IPS-18a (cell line): ENCODE data around the gene NDUFA6.
"Not testable (repeated sequence)": the region's sequence is repeated elsewhere in the genome, so short reads cannot be mapped to it uniquely, and the experiment has no call there.

Experiments
- H3K27ac ChIP-seq: one replicate; pipeline ENCODE4 v1.5.1; 2013; ENCODE audit warnings: low read length
- H3K27me3 ChIP-seq: one replicate; pipeline ENCODE4 v1.6.1; 2013; ENCODE audit warnings: mild to moderate bottlenecking, low read length; ENCODE audit not compliant: control insufficient read depth, insufficient read depth
- H3K36me3 ChIP-seq: one replicate; pipeline ENCODE4 v1.6.1; 2013; ENCODE audit warnings: low read depth, low read length; ENCODE audit not compliant: control insufficient read depth
- H3K4me1 ChIP-seq: one replicate; pipeline ENCODE4 v1.6.1; 2013; ENCODE audit warnings: low read depth, low read length; ENCODE audit not compliant: control insufficient read depth
- H3K4me3 ChIP-seq: one replicate; pipeline ENCODE4 v1.5.1; 2013; ENCODE audit warnings: low read length
- H3K9ac ChIP-seq: one replicate; pipeline ENCODE4 v1.6.1; 2013; ENCODE audit warnings: mild to moderate bottlenecking, low read length, moderate library complexity
- H3K9me3 ChIP-seq: one replicate; pipeline ENCODE4 v1.6.1; 2013; ENCODE audit warnings: low read depth, low read length; ENCODE audit not compliant: control insufficient read depth

Gene NDUFA6

DNA sequence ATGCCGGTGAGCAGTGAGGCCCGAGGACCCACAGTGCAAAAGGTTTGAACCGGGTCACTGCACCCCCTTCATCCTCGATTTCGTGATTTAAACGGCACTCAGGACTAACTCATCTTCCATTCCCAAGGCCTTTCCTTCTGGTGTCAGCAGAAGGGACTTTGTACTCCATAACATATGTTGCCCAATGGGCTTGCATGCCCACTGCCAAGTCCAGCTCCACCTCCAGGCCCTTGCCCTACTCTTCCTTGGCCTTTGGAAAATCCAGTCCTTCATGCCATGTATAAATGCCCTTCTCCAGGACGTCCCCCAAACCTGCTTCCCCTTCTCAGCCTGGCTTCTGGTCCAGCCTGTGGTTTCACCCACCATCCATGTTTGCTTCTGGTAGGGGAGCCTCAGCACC, 39.6 kb upstream of the NDUFA6 start:
- H3K4me1 ChIP-seq, H3K9me3 ChIP-seq, H3K9ac ChIP-seq, H3K4me3 ChIP-seq, H3K27ac ChIP-seq, H3K36me3 ChIP-seq, H3K27me3 ChIP-seq: not testable (repeated sequence)

DNA sequence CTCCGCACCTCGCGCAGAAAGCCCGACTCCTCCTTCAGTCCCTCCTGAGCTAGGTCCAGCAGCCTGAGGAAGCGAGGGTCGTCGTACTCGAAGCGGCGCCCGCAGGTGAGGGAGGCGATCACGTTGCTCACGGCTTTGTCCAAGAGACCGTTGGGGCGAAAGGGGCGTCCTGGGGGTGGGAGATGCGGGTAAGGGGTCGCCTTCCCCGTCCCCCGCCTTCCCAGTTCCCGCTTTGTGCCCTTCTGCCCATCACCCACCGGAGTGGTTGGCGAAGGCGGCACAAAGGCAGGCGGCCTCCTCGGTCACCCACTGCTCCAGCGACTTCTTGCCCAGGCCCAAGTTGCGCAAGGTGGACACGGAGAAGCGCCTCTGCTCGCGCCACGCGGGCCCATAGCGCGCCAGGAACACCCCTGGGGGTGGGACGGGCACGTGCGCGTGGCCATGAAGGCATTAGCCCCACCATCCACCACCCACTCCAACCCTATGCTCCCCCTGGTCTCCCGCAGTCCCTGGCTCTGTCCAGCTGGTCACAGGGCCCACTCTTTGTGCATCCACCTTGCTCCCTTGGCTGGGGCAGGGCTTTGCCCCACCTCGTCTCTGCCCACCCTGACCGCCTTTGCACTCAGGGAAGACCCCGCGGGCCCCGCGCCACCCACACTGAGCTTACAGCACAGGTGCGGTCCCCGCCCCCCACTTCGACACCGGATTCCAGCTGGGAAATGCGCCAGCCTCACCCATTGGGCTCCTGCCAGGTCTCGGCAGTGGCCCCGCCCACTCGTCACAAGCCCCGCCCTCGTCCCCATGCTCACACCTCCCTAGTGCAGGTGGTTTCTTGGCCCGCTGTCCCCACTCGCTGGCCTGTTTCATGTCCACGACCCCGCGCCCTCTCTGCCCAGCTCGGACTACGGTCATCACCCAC, 38.5 kb upstream of the NDUFA6 start:
- H3K27me3 ChIP-seq = not testable (repeated sequence)

DNA sequence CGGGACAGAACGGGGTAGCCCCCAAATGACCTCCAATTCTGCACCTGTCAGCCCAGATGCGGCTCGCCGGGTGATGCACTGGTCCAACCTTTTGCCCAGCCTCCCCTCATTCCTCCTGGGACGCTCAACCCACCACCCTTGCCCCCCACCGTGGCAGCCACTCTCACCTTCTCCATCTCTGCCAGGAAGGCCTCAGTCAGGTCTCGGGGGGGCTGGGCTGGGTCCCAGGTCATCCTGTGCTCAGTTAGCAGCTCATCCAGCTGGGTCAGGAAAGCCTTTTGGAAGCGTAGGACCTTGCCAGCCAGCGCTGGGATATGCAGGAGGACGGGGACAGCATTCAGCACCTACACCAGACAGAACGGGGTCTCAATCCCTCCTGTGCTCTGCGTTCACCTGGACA, 37.4 kb upstream of the NDUFA6 start:
- not testable (repeated sequence) for H3K4me1 ChIP-seq, H3K9ac ChIP-seq, H3K4me3 ChIP-seq, H3K27ac ChIP-seq, H3K27me3 ChIP-seq, H3K9me3 ChIP-seq, H3K36me3 ChIP-seq

More for the DNA sequence above, 38.5 kb upstream of the NDUFA6 start:
- H3K9ac ChIP-seq, H3K27ac ChIP-seq, H3K36me3 ChIP-seq, H3K4me3 ChIP-seq, H3K9me3 ChIP-seq, H3K4me1 ChIP-seq: not testable (repeated sequence)

DNA sequence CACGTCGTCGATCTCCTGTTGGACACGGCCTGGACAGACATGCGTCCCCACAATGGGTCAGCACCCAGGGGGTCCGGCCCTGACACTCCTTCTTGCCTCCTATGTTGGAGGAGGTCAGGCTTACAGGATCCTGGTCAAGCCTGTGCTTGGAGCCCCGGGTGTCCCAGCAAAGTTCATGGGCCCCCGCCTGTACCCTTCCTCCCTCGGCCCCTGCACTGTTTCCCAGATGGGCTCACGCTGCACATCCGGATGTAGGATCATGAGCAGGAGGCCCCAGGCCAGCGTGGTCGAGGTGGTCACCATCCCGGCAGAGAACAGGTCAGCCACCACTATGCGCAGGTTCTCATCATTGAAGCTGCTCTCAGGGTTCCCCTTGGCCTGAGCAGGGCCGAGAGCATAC, 37.0 kb upstream of the NDUFA6 start:
- Histone ChIP-seq H3K9ac (no peak overlapping the region), H3K4me3 (no peak overlapping the region), H3K36me3 (no peaks in the 10 kb centered on the region), H3K27me3 (no peaks in the 10 kb centered on the region), H3K27ac (no peak overlapping the region), H3K4me1 (no peaks in the 10 kb centered on the region), H3K9me3 (no peaks in the 10 kb centered on the region)

DNA sequence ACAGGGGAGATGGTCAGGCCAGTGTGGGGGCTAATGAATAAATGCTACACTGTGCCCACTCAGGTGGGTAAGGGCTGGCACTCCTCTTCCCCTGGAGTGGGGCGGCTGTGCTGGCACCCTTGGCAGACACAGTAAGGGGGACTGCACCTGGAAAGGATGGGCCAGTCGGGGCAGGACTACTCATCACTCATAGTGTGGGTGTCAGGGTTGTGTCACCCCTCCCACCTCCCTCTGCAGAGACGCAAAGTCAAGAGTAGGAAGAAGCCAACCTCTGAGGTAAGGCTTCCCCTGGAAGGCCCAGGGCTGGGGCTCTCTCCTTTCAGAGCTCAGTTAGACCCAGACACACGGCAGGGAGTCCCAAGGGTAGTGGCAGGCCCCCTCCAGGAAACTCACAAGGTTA, 33.0 kb upstream of the NDUFA6 start:
- H3K4me3 ChIP-seq, H3K9ac ChIP-seq, H3K4me1 ChIP-seq: not testable (repeated sequence)

DNA sequence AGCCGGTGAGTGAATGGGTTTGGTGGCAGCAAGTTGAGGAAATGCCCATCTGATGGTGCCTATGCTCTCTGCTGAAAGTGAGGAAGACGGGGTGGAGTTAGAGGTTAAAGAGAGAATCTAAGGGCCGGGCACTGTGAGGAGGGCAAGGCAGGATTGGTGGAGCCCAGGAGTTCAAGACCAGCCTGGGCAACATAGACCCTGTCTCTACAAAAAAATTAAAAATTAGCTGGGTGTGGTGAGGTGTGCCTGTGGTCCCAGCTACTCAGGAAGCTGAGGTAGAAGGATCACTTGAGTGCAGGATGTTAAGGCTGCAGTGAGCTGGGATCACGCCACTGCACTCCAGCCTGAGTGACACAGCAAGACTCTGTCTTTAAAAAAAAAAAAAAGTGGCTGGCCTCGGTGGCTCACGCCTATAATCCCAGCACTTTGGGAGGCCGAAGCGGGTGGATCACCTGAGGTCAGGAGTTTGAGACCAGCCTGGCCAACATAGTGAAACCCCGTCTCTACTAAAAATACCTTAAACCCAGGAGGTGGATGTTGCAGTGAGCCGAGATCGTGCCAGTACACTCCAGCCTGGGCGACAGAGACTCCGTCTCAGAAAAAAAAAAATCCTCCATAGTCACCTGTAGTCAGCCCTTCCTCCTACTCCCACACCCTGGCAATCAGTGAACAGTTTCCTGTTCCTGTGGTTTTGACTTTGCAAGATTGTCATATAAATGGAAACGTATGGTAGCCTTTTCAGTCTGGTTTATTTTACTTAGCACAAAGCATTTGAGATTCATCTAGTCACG, 29.9 kb upstream of the NDUFA6 start:
- H3K27ac ChIP-seq, H3K9ac ChIP-seq, H3K27me3 ChIP-seq, H3K9me3 ChIP-seq, H3K36me3 ChIP-seq, H3K4me1 ChIP-seq, H3K4me3 ChIP-seq: not testable (repeated sequence)

More for the DNA sequence above, 33.0 kb upstream of the NDUFA6 start:
- not testable (repeated sequence) for H3K36me3 ChIP-seq, H3K27ac ChIP-seq, H3K9me3 ChIP-seq, H3K27me3 ChIP-seq

DNA sequence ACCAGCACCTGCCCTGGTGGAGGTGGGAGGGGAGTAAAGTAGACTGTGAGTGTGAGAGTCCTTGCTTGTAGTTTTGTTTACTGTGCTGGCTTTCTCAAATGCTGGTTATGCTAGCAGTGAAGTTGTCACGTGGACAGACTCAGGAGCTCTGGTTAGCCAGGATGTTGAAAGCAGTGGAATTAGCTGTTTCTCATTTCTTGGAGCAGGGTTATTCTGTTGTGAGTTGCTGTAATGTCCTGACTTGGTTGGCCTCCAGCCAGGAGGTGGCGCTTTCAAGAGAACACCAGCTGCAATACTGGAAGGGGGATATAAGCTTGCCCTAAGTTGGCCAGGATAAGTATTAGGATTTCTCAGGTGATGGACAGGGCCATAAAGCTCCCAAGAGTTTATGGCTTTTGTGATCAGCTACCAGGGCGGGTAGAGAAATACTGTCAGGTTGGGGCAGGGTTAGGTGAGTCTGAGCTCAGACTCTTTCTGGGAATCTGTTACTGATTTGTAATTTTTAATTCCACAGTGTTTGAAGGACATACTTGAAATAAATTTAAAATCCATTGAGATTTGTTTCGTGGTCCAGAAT, 26.4 kb upstream of the NDUFA6 start:
- no peaks in the 10 kb centered on the region for H3K9me3 ChIP-seq
- H3K27ac ChIP-seq = no peak overlapping the region
- peaks cover 4% of the 10 kb centered on the region for H3K4me1 ChIP-seq
- H3K27me3 ChIP-seq = no peaks in the 10 kb centered on the region
- H3K4me3 ChIP-seq = no peak overlapping the region
- H3K36me3 ChIP-seq = no peaks in the 10 kb centered on the region
- H3K9ac ChIP-seq = no peak overlapping the region

DNA sequence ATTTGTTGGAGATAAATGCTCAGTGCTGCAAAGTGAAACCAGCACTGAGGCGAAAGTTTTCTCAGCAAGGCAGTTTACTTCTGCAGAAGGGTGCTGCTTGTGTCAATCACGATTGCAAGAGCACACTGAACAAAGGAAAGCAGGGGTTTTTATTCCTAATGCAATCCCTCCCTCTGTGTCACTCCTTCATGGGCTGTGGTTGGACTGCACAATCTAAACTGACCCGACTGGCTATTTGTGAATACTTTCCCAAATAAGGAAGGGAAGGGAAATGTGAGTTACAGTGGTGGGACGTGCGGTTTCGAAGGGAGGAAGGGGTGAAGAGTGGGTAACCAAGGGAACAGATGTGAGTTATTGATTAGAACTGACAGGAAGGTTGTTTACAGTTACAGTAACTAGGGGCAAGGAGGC, 24.9 kb upstream of the NDUFA6 start:
- H3K9me3 ChIP-seq, H3K27ac ChIP-seq, H3K9ac ChIP-seq, H3K4me3 ChIP-seq, H3K27me3 ChIP-seq, H3K4me1 ChIP-seq, H3K36me3 ChIP-seq: not testable (repeated sequence)

DNA sequence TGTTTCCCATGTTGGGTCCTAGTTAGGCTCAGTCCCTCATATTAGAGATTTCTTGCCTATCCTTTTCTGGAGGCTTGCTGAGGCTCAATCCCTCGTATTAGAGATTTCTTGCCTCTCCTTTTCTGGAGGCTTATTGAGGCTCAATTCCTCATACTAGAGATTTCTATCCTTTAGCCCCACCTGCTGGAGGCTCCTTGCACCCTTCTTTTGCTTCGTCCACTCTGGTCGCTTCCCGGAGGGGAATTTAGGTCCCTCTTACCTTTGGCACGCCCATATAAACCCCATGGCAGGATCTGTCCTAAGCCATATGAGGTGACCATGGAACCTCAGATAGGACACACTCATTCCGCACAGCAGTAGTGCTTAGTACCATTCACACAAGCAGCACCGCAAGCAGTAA, 24.1 kb upstream of the NDUFA6 start:
- Histone ChIP-seq H3K9me3 (no peaks in the 10 kb centered on the region), H3K9ac (no peak overlapping the region), H3K36me3 (no peaks in the 10 kb centered on the region), H3K27ac (no peak overlapping the region), H3K4me1 (peaks cover 6% of the 10 kb centered on the region), H3K4me3 (no peak overlapping the region), H3K27me3 (no peaks in the 10 kb centered on the region)

DNA sequence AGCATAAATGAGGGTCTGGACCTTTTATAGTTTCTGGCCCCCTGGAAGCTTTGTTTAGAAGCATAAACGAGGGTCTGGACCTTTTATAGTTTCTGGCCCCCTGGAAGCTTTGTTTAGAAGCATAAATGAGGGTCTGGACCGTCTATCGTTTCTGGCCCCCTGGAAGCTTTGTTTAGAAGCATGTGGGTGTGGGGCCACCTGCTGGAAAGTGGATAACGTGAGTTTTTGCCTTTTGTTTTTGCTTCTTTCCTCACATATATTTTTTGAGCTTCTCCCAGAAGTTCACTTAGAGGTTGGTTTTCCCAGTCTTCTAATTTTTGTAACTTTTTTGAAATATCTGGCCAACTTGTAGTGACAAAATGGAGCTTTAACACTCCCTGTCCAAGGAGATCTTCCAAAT, 22.2 kb upstream of the NDUFA6 start:
- not testable (repeated sequence) for H3K9me3 ChIP-seq, H3K4me3 ChIP-seq, H3K9ac ChIP-seq, H3K36me3 ChIP-seq, H3K27me3 ChIP-seq, H3K27ac ChIP-seq, H3K4me1 ChIP-seq

DNA sequence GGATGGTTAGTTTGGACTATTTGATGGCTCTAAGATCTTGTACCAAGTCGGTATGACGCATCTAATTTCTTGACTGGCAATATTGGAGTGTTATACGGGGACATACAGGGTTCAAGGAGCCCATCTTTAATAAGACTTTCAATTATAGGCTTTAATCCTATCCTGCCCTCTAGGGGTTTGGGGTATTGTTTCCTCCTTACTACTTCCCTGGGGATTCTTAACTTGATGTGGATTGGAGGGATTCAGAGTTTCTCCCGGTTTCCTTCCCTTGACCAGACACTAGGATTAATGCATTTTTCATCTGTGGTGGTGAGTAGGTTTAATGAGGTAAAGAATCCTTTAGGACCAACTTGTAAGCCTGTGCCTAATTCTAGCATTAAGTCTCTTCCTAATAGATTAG, 21.2 kb upstream of the NDUFA6 start:
- Histone ChIP-seq H3K27ac (no peak overlapping the region), H3K4me3 (no peak overlapping the region), H3K9me3 (no peaks in the 10 kb centered on the region), H3K36me3 (no peaks in the 10 kb centered on the region), H3K9ac (no peak overlapping the region), H3K4me1 (peaks cover 6% of the 10 kb centered on the region), H3K27me3 (peaks cover 6% of the 10 kb centered on the region)
